ENCODE measurements around the gene TREX2.

TREX2 gene

GRCh38 chrX:153475751-153476281 lies 30.0 kb upstream of the TREX2 start:
- no peak for DNase-seq (ENCODE audit: low read depth)

- DNase-seq (ENCODE audit: low read depth): no peak
These were observed 29.4 kb upstream of the TREX2 start for GRCh38 chrX:153475271-153475670.

- no peak for DNase-seq (ENCODE audit: low read depth)
These were observed 28.9 kb upstream of the TREX2 start for GRCh38 chrX:153474718-153475117.

- DNase-seq (ENCODE audit: low read depth): no peak
These were observed 28.4 kb upstream of the TREX2 start for GRCh38 chrX:153474266-153474665.

- no peak for DNase-seq (ENCODE audit: low read depth)
These were observed 27.3 kb upstream of the TREX2 start for GRCh38 chrX:153473126-153473525.

- DNase-seq (ENCODE audit: low read depth): no peak
These were observed 25.9 kb upstream of the TREX2 start for GRCh38 chrX:153471663-153472280.

- peak; percentile 70 for DNase-seq (ENCODE audit: low read depth)
These were observed 24.8 kb upstream of the TREX2 start, which contains the start of gene HAUS7 for GRCh38 chrX:153470411-153471363. Gene HAUS7 (minus strand): TSS chrX:153470576. CDS start chrX:153470557, 19 bp downstream.

- no peak for DNase-seq (ENCODE audit: low read depth)
These were observed 24.1 kb upstream of the TREX2 start for GRCh38 chrX:153469811-153470410.

- no peak for DNase-seq (ENCODE audit: low read depth)
These were observed 22.2 kb upstream of the TREX2 start for GRCh38 chrX:153468008-153468580.

GRCh38 chrX:153465691-153466380 lies 20.0 kb upstream of the TREX2 start:
- no peak for DNase-seq (ENCODE audit: low read depth)

- no peak for DNase-seq (ENCODE audit: low read depth)
These were observed 18.3 kb upstream of the TREX2 start for GRCh38 chrX:153464116-153464515.

- no peak for DNase-seq (ENCODE audit: low read depth)
These were observed 17.7 kb upstream of the TREX2 start for GRCh38 chrX:153463556-153463955.

GRCh38 chrX:153463031-153463430 lies 17.2 kb upstream of the TREX2 start:
- no peak for DNase-seq (ENCODE audit: low read depth)

- no peak for DNase-seq (ENCODE audit: low read depth)
These were observed 16.4 kb upstream of the TREX2 start for GRCh38 chrX:153462291-153462690.

- no peak for DNase-seq (ENCODE audit: low read depth)
These were observed 15.0 kb upstream of the TREX2 start for GRCh38 chrX:153460826-153461225.

- no peak for DNase-seq (ENCODE audit: low read depth)
These were observed 14.1 kb upstream of the TREX2 start for GRCh38 chrX:153459986-153460385.

- DNase-seq (ENCODE audit: low read depth): no peak
These were observed 12.6 kb upstream of the TREX2 start for GRCh38 chrX:153458476-153458875.

GRCh38 chrX:153457827-153458466 lies 12.1 kb upstream of the TREX2 start:
- no peak for DNase-seq (ENCODE audit: low read depth)

- no peak for DNase-seq (ENCODE audit: low read depth)
These were observed 11.4 kb upstream of the TREX2 start for GRCh38 chrX:153457136-153457825.

- no peak for DNase-seq (ENCODE audit: low read depth)
These were observed 10.8 kb upstream of the TREX2 start for GRCh38 chrX:153456704-153457103.

Data from CMK (cell line).